Right forelimb (tissue), 1 donor: Measurements from ENCODE around the gene STXBP5.
"Not testable (repeated sequence)": the region's sequence is repeated elsewhere in the genome, so short reads cannot be mapped to it uniquely, and the experiment has no call there.

Experiments
- DNase-seq: peaks from one replicate; pipeline ENCODE4 v3.0.0-alpha.2; 2018

The STXBP5 gene

DNA sequence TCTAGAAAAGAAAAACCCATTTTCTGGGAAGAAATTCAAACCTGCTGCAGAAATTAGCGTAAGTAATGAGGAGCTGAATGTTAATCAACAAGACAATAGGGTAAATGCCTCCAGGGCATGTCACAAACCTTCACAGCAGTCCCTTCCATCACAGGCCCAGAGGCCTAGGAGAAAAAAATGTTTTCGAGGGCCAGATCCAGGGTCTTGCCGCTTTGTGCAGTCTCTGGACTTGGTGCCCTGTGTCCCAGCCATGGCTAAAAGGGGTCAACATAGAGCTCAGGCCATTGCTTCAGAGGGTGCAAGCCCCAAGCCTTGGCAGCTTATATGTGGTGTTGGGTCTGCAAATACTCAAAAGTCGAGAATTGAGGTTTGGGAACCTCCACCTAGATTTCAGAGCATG lies 99.8 kb downstream of the STXBP5 start:
- no peak for DNase-seq

DNA sequence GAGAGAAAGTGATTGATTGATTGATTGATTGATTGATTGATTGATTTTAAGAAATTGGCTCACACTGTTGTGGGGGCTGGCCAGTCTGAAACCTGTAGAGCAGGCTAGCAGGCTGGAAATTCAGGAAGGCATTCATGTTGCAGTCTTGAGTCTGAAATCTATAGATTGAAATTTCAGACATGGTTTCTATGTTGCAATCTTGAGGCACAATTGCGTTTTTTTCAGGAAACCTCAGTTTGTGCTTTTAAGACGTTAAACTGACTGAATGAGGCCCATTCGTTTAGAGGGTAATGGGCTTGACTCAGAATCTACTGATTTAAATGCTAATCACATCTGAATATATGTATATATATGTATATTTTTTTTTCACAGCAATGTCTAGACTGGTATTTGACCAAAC lies 106.3 kb downstream of the STXBP5 start:
- no peak for DNase-seq

DNA sequence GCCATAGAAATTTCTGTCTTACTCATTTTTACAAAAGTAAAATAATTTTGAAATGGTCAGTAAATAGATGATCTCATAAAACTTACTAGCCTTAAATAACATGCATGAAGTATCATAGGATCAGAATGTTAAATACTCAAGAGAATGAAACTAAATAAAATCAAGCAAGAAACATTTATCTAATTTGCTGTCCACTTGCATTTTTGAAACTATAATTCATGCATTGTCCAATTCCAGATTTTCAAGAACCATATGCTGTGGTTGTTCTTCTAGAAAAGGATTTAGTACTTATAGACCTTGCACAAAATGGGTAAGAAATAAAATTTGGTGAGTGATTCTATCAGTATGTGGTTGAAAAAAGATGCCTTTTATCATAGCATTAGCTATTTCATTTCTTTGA lies 107.0 kb downstream of the STXBP5 start:
- DNase-seq = no peak

DNA sequence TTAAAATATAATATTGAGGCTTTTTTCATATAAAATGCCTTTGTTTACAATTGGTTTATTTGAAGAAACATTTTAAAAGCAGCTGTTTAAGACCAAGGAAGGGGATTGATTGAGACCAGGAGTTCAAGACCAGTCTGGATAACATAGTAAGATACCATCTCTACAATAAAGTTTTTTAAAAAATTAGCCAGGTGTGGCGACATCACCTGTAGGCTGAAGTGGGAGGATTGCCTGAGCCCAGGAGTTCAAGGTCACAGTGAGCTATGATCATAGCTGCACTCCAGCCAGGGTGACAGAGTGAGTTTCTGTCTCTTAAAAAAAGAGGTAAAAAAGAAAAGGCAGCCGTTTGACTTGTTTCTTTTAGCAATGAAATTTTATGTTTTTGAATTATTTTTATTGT lies 117.0 kb downstream of the STXBP5 start:
- no peak for DNase-seq

DNA sequence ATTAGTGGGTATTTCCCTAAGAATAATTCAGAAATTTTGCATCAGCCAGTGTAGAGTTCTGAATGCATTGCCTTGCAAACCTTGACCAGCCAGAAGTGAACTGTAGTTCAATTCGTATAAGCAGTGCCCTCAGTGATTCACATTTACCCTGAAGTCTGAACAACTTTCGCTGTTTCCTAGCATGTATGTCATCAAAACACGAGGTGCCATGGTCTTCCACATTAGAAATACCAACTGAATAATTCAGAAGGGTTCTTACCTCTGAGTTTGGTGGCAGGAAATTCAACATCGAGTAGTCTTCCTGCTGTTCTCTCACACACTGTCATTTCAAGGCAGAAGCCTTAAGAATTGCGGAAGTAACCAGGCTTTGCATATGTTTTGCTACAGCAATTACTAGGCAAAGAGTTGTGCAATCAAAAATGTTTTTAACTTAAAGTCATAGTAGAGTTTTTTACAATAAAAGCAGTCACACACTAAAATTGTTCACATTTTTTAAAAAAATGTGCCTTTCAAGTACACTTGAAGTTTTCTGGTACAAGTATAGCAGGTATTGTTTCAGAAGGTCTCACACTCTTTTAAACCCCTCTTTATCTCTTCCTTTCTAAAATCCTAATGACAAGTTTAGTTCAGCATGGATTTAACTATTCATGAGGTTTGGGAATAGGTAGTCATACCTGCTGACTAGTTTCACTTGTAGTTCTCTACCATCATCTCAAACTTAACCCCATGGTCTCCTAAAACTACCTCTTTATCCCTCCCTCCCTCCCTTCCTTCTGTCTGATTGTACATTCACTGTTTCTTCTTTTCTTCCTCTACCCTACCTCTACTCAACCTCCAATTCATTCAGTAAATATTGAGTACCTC lies 118.3 kb downstream of the STXBP5 start:
- DNase-seq = no peak

DNA sequence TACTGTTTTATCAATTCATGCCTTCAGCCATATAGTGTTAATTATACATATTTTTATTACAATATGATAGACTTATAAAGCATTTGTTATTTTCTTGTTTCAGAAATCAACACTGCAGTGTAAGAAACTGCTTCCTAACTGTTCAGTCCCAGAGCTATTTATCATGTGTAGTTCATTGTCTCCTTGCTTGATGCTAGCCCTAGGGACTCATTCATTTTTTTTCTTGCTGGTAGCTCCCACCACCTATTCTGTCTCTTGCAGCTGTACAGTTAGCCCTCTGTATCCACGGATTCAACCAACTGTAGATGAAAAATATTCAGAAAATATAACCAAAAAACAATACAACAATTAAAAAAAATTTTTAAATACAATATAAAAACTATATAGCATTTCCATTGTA lies 121.3 kb downstream of the STXBP5 start:
- DNase-seq = no peak

DNA sequence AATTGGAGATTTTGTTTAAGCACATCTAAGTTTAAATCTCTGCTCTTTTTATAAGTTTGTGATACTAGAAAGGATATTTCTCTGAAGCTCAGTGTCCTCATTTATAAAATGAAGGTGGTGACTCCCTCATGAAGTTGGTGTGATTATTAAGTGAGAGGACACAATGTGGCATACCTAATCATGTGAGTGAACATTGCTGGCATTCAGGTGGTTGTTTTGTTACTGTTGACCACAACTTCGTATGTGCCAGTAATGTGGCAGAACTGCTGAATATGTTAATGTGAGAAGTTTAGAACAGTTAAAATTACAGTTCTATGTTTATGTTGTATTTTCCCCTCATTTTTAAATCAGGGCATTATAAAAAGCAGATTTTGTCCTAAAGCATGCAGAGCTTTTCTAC lies 127.2 kb downstream of the STXBP5 start:
- no peak for DNase-seq

DNA sequence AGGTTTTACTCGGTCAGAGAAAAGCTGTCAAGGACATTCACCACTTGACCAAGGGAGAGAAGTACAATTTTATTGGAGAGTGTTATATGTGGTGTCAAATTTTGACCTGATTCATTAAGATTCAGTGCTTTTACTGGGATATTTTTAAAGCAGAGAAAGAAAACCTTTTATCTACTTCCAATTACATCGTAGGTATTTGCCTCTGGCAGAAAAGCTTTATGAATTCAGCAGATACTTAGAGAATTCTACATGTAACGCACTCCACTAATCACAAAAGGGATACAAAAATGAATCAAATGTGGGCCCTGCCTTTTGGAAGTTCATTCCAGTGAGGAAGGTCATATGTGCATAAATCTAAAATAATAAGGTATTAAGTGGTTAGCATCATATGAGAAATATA lies 133.7 kb downstream of the STXBP5 start:
- DNase-seq = no peak

DNA sequence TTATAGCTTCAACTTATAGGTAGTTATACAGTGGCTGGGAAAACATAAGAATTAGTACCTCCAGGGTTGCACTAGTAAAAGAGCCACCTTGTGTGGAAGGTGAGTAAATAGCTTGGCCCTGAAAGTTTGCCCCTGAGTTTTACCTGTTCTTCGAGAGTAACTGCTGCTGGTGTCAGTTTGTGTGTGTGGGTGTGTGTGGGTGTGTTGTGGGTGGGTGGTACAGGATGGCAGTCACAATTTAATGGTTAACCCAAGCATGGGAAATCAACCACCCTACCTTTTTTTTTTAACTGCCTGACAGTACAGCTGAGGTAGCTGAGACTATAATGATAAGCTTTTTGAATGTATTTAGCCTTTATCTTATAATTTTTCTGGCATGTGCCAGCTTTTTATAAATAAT lies 137.3 kb downstream of the STXBP5 start:
- no peak for DNase-seq

DNA sequence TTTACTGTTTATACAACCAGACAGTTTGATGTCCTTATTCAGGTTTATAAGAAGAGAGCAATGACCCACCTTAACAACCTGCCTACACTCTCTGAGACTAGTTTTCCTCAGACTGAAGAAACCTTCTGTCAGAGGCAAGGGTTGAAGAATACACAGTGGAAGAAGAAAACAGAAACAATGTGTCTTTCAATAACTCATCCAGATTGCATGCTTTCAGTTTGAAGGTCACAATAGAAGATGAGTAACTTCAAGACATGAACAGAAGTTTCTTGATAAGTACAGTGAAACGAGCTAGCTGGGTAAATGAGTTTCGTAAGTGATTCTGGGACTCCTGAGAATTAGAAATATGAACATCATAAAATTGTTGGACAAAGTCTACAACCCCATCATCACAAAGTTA lies 141.7 kb downstream of the STXBP5 start:
- no peak for DNase-seq

DNA sequence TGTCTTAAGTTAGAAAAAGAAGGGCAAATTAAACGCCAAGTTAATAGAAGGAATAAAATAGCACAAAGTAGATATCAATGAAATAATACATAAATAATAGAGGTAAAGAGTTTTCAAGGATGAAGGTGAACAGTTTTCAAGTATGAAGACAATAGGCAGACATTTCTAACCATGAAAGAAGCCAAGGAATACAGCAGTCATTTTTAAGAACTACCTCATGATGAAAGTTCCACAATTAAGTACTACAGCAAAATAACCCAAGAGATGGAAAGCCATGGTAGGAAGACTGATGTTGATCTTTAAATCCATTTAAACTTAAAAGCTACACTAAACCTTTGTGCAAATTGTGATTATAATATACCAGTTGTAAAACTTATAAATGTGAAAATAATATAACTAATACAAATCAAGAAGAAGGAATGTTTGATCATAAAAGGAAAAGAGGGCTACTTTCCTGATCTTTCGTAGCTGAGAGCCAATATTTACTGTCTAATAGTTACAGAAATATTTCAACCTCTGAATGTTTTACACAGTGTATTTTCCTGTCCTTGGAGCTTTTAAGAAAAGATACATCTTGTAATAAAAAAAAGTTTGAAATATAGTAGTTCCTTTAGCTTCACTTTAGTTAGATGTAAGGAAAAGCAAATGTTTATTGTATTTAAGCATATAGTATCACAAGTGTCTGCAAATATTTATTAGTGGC lies 143.1 kb downstream of the STXBP5 start:
- no peak for DNase-seq

DNA sequence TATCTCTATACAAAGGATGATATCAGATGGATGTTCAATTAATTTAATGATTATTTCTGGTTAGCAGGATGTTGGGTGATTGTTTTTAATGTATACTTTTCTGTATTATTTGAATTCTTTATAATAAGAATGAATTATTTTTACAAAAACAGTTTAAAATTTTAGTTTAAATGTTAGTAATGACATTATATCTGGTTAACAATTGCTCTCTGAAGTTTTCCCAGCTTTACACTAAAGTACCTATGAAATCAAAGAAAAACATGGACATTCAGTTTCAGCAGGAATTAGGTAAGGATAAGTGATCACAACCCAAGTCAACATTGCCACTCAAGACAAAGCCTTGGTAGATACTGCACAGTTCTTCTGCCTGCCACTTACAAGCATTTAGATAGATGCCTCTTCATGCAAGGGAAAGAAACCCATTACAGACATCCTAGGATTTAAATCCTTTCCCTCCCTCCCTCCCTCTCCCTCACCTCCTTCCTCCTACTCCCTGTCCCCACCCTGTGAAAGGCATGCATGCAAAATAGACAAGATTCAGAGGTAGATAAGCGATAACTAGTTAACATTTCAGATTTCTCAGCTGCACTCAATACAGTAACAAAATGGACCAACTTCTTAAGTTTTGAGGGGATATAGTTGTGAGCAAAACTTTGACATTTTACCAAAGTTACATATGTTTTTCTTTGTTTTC lies 143.8 kb downstream of the STXBP5 start:
- no peak for DNase-seq

DNA sequence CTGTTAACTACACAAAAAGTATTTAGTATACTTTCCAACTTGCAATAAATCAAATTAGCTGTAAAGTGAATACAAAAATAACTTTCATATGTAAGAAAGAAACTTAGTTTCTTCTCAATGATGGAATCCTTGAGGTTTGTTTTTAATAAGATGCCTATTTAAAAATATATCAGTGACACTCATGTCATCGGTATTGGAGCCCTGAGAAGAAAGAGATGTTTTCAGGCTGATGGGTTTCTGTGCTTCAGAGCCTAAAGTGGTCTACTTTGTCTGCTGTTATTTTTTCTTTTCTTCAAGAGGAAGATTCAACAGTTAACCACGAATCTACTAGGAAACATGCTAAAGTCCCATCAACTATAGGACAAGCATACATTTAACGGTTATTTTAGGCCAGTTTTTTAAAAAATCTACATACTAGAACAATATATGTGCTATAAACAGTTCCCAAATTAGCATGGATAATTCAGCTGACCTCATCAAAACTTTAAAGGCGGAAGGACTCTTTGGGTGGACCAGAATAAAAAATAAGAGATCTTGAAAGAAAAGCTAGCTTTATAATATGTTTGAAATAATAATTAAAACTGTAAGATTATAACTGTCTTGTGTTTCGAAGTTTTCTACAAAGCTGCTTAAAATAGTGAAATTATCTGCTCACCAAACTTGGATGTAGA lies 157.2 kb downstream of the STXBP5 start:
- no peak for DNase-seq

DNA sequence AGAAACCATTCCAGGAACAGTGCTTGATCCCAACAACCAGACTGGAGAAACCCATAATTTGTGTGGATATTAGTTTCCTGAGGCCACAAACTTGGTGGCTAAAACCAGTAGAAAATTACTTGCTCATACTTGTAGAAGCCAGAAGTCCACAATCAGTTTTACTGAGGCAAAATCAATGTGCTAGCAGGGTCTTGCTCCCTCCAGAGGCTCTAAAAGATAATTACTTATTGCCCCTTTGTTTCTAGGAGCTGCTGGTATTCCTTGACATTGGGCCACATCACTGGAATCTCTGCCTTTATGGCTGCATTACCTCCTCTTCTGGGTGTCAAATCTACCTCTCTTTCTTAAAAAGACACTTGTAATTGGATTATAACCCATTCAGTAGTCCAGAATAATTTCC lies 162.1 kb downstream of the STXBP5 start:
- no peak for DNase-seq

DNA sequence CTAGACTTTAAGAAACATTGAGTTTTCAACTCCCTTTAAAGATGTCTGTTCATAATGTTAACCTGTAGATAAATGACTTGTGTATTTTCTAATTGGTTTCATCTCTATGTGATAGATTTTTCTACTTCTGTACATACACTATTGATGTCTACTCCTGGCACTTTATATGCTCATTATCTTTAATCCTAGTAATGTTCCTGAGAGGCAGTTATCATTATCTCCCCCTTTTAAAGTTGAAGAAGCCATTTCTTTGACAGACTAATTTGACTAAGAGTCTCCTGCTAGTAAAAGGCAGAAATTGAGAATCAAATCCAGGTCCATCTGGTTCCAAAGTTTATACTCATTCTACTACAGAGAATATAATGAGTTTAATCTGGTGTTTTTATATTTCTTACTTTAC lies 167.1 kb downstream of the STXBP5 start:
- no peak for DNase-seq

DNA sequence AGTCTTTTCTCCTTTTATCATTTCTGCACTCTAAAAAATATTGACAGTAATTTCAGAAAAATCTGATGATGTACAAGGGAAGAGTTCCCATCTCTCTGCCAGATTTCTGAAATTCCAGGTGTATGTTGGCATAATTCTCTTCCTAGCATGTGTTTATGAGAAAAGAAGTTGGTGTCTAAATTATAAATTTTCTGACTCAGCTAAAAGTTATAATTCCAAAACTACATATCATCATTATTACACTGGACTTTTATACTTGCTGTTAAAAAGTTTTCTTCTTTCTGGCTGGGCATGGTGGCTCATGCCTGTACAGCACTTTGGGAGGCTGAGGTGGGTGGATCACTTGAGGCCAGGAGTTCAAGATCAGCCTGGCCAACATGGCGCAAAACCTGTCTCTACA lies 168.6 kb downstream of the STXBP5 start:
- DNase-seq = no peak

DNA sequence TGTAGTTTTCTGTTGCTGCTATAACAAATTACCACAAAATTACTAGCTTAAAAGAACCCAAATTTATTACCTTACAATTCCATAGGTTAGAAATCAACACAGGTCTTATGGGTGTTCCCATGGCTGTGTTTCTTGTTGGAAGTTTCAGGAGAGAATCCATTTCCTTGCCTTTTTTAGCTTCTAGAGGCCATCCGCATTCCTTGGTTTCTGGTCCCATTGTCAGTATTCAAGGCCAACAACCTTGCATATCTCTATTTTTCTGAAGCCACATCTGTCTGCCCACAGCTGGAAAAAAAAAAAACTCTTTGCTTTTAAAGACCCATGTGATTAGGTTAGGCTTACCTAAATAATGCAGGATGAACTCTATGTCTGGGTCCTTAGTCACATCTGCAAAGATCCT lies 174.6 kb downstream of the STXBP5 start:
- DNase-seq = no peak

DNA sequence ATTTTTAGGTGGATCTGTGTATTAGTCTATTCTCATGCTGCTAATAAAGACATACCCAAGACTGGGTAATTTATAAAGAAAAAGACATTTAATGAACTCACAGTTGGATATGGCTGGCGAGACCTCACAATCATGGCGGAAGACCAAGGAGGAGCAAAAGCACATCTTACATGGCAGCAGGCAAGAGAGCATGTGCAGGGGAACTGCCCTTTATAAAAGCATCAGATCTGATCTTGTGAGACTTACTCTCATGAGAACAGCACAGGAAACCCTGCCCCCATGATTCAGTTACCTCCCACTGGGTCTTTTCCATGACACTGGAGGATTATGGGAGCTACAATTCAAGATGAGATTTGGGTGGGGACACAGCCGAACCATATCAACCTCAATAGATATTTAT lies 176.6 kb downstream of the STXBP5 start:
- not testable (repeated sequence) for DNase-seq

DNA sequence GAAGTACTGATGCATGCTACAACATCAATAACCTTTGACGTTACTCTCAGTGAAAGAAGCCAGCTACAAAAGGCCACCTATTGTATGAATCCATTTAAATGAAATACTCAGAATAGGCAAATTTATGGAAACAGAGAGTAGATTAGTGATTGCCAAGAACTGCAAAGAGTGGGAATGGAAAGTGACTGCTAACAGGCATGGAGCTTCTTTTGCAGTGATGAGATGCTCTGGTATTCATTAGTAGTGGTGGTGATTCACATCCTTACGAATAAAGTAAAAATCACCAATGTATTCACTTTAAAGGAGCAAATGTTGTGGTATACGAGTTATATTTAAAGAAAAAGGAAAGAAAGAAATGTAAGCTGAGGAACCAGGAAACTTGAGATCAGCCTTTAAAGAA lies 177.5 kb downstream of the STXBP5 start:
- DNase-seq = no peak

DNA sequence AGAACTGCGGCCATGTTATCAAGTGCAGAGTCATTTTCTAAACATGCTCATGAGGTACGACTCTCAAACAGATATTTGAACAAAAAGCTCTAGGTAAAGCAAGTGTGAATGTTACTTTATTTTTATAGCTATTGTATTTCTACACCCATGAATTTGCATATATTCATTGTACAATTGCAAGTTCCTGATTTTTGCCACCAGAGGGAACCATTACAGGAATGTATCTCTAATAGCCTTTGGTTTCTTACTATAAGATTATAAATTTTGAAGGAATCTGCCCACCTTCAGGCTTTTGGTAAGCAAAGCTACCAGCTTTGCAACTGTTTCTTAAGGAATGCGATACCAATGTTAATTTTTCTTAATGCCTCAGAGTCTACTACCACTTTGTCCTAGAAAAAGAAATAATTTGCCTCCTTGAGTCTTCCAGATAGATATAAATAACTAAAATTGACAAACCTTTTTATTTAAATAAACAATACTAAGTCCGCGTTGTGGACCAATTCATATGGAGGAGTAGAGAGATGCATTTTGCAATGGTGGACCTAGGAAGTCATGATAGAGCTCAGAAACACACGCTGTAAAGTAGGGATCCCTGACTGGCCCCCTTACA lies 178.8 kb downstream of the STXBP5 start:
- DNase-seq = no peak

DNA sequence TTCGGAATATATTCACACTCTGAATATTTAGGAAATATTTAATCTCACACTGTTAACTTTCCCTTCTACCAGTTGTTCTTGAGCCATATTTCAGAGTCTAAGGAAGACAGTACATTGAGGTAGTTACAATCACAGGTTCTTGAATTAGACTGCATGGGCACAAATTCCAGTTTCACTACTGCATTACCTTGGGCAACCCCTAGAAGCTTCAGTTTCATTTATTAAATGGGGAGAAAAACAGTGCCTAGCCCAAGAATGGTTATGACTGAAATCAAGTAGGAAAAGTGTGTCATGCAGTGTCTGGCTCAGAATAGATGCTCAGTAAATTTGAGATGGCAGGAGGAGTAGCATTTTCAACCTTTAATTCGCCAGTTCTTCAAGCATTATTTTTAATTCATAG lies 179.8 kb downstream of the STXBP5 start:
- DNase-seq = no peak

DNA sequence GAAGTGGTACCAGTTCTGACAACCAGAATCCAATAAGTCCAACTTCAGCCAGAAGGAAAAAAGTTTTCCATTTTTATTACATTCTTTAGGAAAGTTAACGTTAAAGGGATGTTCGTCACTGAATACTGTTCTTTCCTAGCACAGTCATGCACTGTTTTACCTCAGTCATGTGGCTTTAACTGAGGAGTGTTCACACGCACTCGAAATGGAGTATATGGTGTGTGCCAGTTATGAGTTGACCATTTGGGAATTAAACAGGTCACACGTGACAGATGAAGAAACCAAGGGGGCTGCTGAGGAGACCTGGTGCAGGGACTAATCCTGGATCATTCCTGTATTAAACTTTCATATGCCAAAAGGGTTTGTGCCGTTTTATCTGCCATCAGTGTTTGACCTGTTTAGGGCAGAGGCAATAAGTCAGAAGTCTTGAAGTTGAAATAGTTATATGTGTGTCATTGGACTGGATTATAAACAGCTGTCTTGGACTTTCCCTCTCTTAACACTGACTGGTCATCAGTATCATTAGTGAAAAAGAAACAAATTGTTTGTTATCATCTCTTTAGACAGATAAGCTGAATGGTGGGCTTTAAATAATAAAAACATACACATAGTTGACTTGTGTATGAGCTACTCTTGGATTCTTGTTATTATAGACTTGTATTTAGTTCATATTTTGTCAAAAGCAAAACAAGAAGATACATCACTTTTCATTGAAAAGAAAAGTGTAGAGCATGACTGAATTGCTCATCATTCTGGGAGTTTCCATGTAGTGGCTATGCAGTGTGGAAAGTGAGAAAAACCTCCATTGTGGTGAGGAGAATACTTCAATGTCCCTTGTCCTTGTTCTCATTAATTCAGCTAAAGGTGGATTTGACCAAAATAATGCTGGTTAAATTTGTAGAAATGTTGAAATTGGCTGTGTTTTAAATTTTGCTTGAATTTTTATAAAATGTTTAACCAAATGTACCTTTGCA lies 180.8 kb downstream of the STXBP5 start:
- no peak for DNase-seq
